C4-2B (cell line): ENCODE results near the gene NT5C2.

Experiments used
- ZFX ChIP-seq: fragments of 450-650 bp; IDR thresholded peaks from 2 replicates; pipeline ENCODE4 v1.6.1; 2017
- TF ChIP-seq, protein P1 (sequence below): fragments of 450-650 bp; conservative IDR thresholded peaks from 2 replicates; pipeline ENCODE4 v1.5.1; 2017; ENCODE audit warnings: mild to moderate bottlenecking

DNA sequence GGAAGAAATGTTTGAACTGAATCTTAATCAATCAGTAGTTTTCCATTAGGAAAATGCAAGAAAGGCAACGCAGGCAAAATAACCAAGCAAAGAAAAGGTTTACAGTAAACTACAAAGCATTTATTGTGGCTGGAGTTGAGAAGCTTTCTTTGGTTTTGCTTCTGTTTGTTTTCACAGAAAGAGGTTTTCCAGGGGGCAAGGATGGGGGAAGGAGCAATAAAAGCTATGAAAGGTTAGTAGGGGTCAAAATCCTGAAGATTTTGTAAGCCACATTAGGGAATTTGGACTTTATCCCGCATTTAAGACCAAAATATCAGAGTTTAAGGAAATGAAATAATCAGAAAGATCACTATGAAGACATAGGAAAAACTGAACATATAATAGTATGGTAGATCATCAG, 51.1 kb downstream of the NT5C2 start:
- TF ChIP-seq, protein P1, sequence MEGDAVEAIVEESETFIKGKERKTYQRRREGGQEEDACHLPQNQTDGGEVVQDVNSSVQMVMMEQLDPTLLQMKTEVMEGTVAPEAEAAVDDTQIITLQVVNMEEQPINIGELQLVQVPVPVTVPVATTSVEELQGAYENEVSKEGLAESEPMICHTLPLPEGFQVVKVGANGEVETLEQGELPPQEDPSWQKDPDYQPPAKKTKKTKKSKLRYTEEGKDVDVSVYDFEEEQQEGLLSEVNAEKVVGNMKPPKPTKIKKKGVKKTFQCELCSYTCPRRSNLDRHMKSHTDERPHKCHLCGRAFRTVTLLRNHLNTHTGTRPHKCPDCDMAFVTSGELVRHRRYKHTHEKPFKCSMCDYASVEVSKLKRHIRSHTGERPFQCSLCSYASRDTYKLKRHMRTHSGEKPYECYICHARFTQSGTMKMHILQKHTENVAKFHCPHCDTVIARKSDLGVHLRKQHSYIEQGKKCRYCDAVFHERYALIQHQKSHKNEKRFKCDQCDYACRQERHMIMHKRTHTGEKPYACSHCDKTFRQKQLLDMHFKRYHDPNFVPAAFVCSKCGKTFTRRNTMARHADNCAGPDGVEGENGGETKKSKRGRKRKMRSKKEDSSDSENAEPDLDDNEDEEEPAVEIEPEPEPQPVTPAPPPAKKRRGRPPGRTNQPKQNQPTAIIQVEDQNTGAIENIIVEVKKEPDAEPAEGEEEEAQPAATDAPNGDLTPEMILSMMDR, result no peak
- TF ChIP-seq ZFX, result no peak
